Esophagus (tissue), 2 donors: ENCODE data around the gene ARMH3. TPM values are rescaled to one million over a fixed set of nuclear protein-coding genes. Genes with fewer than 3 reads are reported as not detected.

Experiments
- H3K27ac ChIP-seq, 2 donors: one replicate each; pipeline ENCODE4 v1.5.1; 2013; ENCODE audit warnings: low read depth in 2 of 2, mild to moderate bottlenecking in 2 of 2, inconsistent platforms in 1 of 2, low read length in 1 of 2, moderate library complexity in 1 of 2
- H3K27me3 ChIP-seq, 2 donors: one replicate each; pipeline ENCODE4 v1.6.1; 2013; ENCODE audit warnings: low read length in 2 of 2, control low read depth in 1 of 2, mild to moderate bottlenecking in 1 of 2; ENCODE audit not compliant: insufficient read depth in 2 of 2, control insufficient read depth in 1 of 2
- H3K36me3 ChIP-seq, 2 donors: one replicate each; pipeline ENCODE4 v1.6.1; 2013; ENCODE audit warnings: low read length in 1 of 2; ENCODE audit not compliant: control insufficient read depth in 2 of 2, insufficient read depth in 2 of 2
- H3K4me1 ChIP-seq, 2 donors: one replicate each; pipeline ENCODE4 v1.6.1; 2013; ENCODE audit warnings: low read length in 1 of 2; ENCODE audit not compliant: control insufficient read depth in 2 of 2, insufficient read depth in 2 of 2
- H3K4me3 ChIP-seq, 2 donors: one replicate each; pipeline ENCODE4 v1.5.1; 2013; ENCODE audit warnings: low read length in 2 of 2, mild to moderate bottlenecking in 2 of 2, low read depth in 1 of 2, moderate library complexity in 1 of 2
- H3K9me3 ChIP-seq, 2 donors: one replicate each; pipeline ENCODE4 v1.6.1; 2013; ENCODE audit warnings: mild to moderate bottlenecking in 2 of 2, low read depth in 1 of 2, low read length in 1 of 2, moderate library complexity in 1 of 2; ENCODE audit not compliant: control insufficient read depth in 2 of 2, insufficient read depth in 1 of 2
- WGBS, 2 donors: extraction: QIAGEN DNeasy Blood & Tissue Kit; methylation state at CpG; one replicate each; pipeline ENCODE4 v1.1.7; 2013; 5-methylcytosine and 5-hydroxymethylcytosine counted together
- polyA plus RNA-seq, 2 donors: library from polyadenylated mRNA; stranded (reverse); fragments of 200-250 nt; gene quantifications; one replicate each; pipeline ENCODE4 v1.2.3, GENCODE V29; 2013
- donor health status: healthy with polysubstance abuse.
- donor health status: Bipolar disorder and iron deficiency.

Gene ARMH3
- 10 to 100 TPM; 13.1 to 16.3 TPM for polyA plus RNA-seq

- Histone ChIP-seq H3K9me3 (no peaks in the 10 kb centered on the region), H3K27me3 (no peaks in the 10 kb centered on the region), H3K36me3 (no peaks in the 10 kb centered on the region), H3K27ac (peak within 1 kb of the TSS; percentile 90 to 93), H3K4me3 (peak within 1 kb of the TSS; percentile 75 to 86), H3K4me1 (no peaks in the 10 kb centered on the region)
- 0 to 1% methylated on average over 67 to 79 of the region's 79 CpGs for WGBS, 2 donors
Observed at GRCh38 chr10:102055647-102056419, at the start of gene ARMH3. TSS of gene ARMH3 (minus strand) at chr10:102056173. CDS start at chr10:102040114, 16,059 bp downstream.

- H3K27ac ChIP-seq, result no peak overlapping the region
- no peak overlapping the region for H3K4me3 ChIP-seq
- peaks cover 0 to 7% of the 10 kb centered on the region in 2 donors for H3K36me3 ChIP-seq
- 67 to 76% methylated on average over 1 of the region's 1 CpG for WGBS, 2 donors
- H3K4me1 ChIP-seq, result no peaks in the 10 kb centered on the region
- H3K9me3 ChIP-seq, result no peaks in the 10 kb centered on the region
- no peaks in the 10 kb centered on the region for H3K27me3 ChIP-seq
Observed at GRCh38 chr10:102102421-102102820, 46.4 kb upstream of the ARMH3 start.

- no peak overlapping the region for H3K4me3 ChIP-seq
- WGBS, 2 donors, result 83 to 90% methylated on average over 5 of the region's 5 CpGs
- H3K27ac ChIP-seq, result no peak overlapping the region
- no peaks in the 10 kb centered on the region for H3K36me3 ChIP-seq
- H3K9me3 ChIP-seq, result no peaks in the 10 kb centered on the region
- no peaks in the 10 kb centered on the region for H3K4me1 ChIP-seq
- H3K27me3 ChIP-seq, result no peaks in the 10 kb centered on the region
Observed at GRCh38 chr10:102101152-102101551, 45.2 kb upstream of the ARMH3 start.

- Histone ChIP-seq H3K4me3 (no peak overlapping the region), H3K4me1 (no peaks in the 10 kb centered on the region), H3K36me3 (no peaks in the 10 kb centered on the region), H3K9me3 (no peaks in the 10 kb centered on the region), H3K27me3 (no peaks in the 10 kb centered on the region), H3K27ac (no peak overlapping the region)
- 97% methylated on average over 7 of the region's 7 CpGs for WGBS, 2 donors
Observed at GRCh38 chr10:102096449-102096848, 40.5 kb upstream of the ARMH3 start.

GRCh38 chr10:102090772-102091171 lies 34.8 kb upstream of the ARMH3 start:
- no peaks in the 10 kb centered on the region for H3K36me3 ChIP-seq
- H3K27me3 ChIP-seq, result no peaks in the 10 kb centered on the region
- 49 to 51% methylated on average over 2 of the region's 2 CpGs for WGBS, 2 donors
- no peak overlapping the region for H3K27ac ChIP-seq
- H3K4me1 ChIP-seq, result no peaks in the 10 kb centered on the region
- H3K9me3 ChIP-seq, result no peaks in the 10 kb centered on the region
- H3K4me3 ChIP-seq, result no peak overlapping the region

GRCh38 chr10:102086196-102086595 lies 30.2 kb upstream of the ARMH3 start:
- 93% methylated on average over 8 of the region's 8 CpGs for WGBS, 2 donors
- H3K9me3 ChIP-seq, result no peaks in the 10 kb centered on the region
- no peak overlapping the region for H3K27ac ChIP-seq
- no peaks in the 10 kb centered on the region for H3K36me3 ChIP-seq
- H3K4me1 ChIP-seq, result no peaks in the 10 kb centered on the region
- H3K27me3 ChIP-seq, result no peaks in the 10 kb centered on the region
- H3K4me3 ChIP-seq, result no peak overlapping the region

GRCh38 chr10:102085336-102085735 lies 29.4 kb upstream of the ARMH3 start:
- no peak overlapping the region for H3K4me3 ChIP-seq
- no peaks in the 10 kb centered on the region for H3K9me3 ChIP-seq
- H3K36me3 ChIP-seq, result no peaks in the 10 kb centered on the region
- H3K4me1 ChIP-seq, result no peaks in the 10 kb centered on the region
- 83 to 93% methylated on average over 3 of the region's 3 CpGs for WGBS, 2 donors
- H3K27me3 ChIP-seq, result no peaks in the 10 kb centered on the region
- no peak overlapping the region for H3K27ac ChIP-seq

- no peaks in the 10 kb centered on the region for H3K27me3 ChIP-seq
- WGBS, 2 donors, result 91% methylated on average over 2 to 3 of the region's 3 CpGs
- H3K4me3 ChIP-seq, result no peak overlapping the region
- H3K9me3 ChIP-seq, result no peaks in the 10 kb centered on the region
- H3K27ac ChIP-seq, result no peak overlapping the region
- no peaks in the 10 kb centered on the region for H3K36me3 ChIP-seq
- no peaks in the 10 kb centered on the region for H3K4me1 ChIP-seq
Observed at GRCh38 chr10:102083541-102083940, 27.6 kb upstream of the ARMH3 start.

- H3K27me3 ChIP-seq, result no peaks in the 10 kb centered on the region
- 73 to 78% methylated on average over 4 of the region's 4 CpGs for WGBS, 2 donors
- H3K9me3 ChIP-seq, result no peaks in the 10 kb centered on the region
- H3K27ac ChIP-seq, result no peak overlapping the region
- H3K4me3 ChIP-seq, result no peak overlapping the region
- H3K4me1 ChIP-seq, result peaks cover 0 to 5% of the 10 kb centered on the region in 2 donors
- H3K36me3 ChIP-seq, result peaks cover 0 to 7% of the 10 kb centered on the region in 2 donors
Observed at GRCh38 chr10:102072673-102073527, 16.9 kb upstream of the ARMH3 start.
